GM12801 (cell line): Measurements from ENCODE around the gene MRPL12.

ENCODE experiments used
- CTCF ChIP-seq: IDR thresholded peaks from one replicate; pipeline ENCODE4 v1.5.1; 2011; ENCODE audit warnings: control low read depth; ENCODE audit not compliant: insufficient read length; ENCODE audit errors: extremely low read depth

Gene MRPL12

GRCh38 chr17:81673561-81674258 lies 29.5 kb upstream of the MRPL12 start:
- TF ChIP-seq CTCF = no peak

GRCh38 chr17:81676906-81677305 lies 26.3 kb upstream of the MRPL12 start:
- TF ChIP-seq CTCF = no peak

- TF ChIP-seq CTCF = no peak
Measured at GRCh38 chr17:81680150-81680549, 23.0 kb upstream of the MRPL12 start.

GRCh38 chr17:81681672-81682071 lies 21.5 kb upstream of the MRPL12 start:
- TF ChIP-seq CTCF = no peak

GRCh38 chr17:81682565-81683207 lies 20.5 kb upstream of the MRPL12 start:
- no peak for TF ChIP-seq CTCF

- TF ChIP-seq CTCF = no peak
Measured at GRCh38 chr17:81683208-81683583, 20.0 kb upstream of the MRPL12 start.

- no peak for TF ChIP-seq CTCF
Measured at GRCh38 chr17:81683584-81684441, 19.4 kb upstream of the MRPL12 start, which contains the start of the genes ARL16 and HGS. Gene ARL16 (minus strand): TSS chr17:81683797. CDS start chr17:81683753, 44 bp downstream. Gene HGS (plus strand): TSS chr17:81684011. CDS start chr17:81684067, 56 bp downstream.
